Colonic mucosa (tissue), 4 donors: ENCODE measurements around the gene NDUFAB1. TPM values are rescaled to one million over a fixed set of nuclear protein-coding genes. Genes with fewer than 3 reads are reported as not detected.
A peak's percentile ranks its signal among the peaks of the same experiment; 100 is the strongest.

ENCODE experiments used
- DNase-seq: peaks from one replicate; pipeline ENCODE4 v3.0.0-alpha.2; 2020
- H3K27ac ChIP-seq: fragments of 200-600 bp; one replicate; pipeline ENCODE4 v1.8.0; 2021
- H3K27me3 ChIP-seq: fragments of 200-600 bp; one replicate; pipeline ENCODE4 v1.8.0; 2021
- H3K36me3 ChIP-seq: fragments of 200-600 bp; one replicate; pipeline ENCODE4 v1.8.0; 2021
- H3K4me1 ChIP-seq: fragments of 200-600 bp; one replicate; pipeline ENCODE4 v1.8.0; 2021; ENCODE audit warnings: mild to moderate bottlenecking
- H3K4me3 ChIP-seq: fragments of 200-600 bp; one replicate; pipeline ENCODE4 v1.8.0; 2021
- H3K9ac ChIP-seq, 2 donors: one replicate each; pipeline ENCODE4 v1.7.0; 2013; ENCODE audit warnings: control low read depth in 2 of 2, low read depth in 2 of 2, low read length in 2 of 2
- H3K9me3 ChIP-seq: fragments of 200-600 bp; one replicate; pipeline ENCODE4 v1.8.0; 2021
- CTCF ChIP-seq: fragments of 200-600 bp; IDR thresholded peaks from one replicate; pipeline ENCODE4 v1.8.0; 2022; ENCODE audit warnings: antibody characterized with exemption, mild to moderate bottlenecking
- intact Hi-C: fragments of 100-400 bp; cut with DNase I; formaldehyde crosslinking; loops from one replicate; pipeline ENCODE4 v1.14.1; 2022
- total RNA-seq, 2 donors: library from RNA; stranded (reverse); fragmentation: NEBNext Ultra II Directional in 1 of 2; extraction: Animal tissue kit (Norgen Biotek cat#: 25700) in 1 of 2; gene quantifications; one replicate each; pipeline ENCODE4 v1.2.1, GENCODE V29; 2021
- donor health status: healthy.
- donor health status: DM: no; HTN: no; CAD: no.
- donor health status: DM: no; HTN: no; CAD: no.

NDUFAB1 gene
- total RNA-seq, 2 donors from 2014 or later, result 136 to 212 TPM

- Histone ChIP-seq H3K9me3 (no peaks in the 10 kb centered on the region), H3K36me3 (no peaks in the 10 kb centered on the region), H3K4me3 (no peak overlapping the region), H3K27me3 (no peaks in the 10 kb centered on the region), H3K9ac (no peak overlapping the region), H3K27ac (no peak overlapping the region), H3K4me1 (no peaks in the 10 kb centered on the region)
- DNase-seq, result no peak
- TF ChIP-seq CTCF, result no peak
- intact Hi-C loops, result no loop called here
Observed at GRCh38 chr16:23609929-23610328, 13.8 kb upstream of the NDUFAB1 start.

- no peak overlapping the region for H3K27ac ChIP-seq
- no peaks in the 10 kb centered on the region for H3K36me3 ChIP-seq
Observed at GRCh38 chr16:23608194-23608593, 12.1 kb upstream of the NDUFAB1 start.

GRCh38 chr16:23607726-23608125 is 11.6 kb upstream of the NDUFAB1 start:
- Histone ChIP-seq H3K27me3 (no peaks in the 10 kb centered on the region), H3K36me3 (no peaks in the 10 kb centered on the region), H3K4me1 (no peaks in the 10 kb centered on the region), H3K27ac (no peak overlapping the region), H3K9me3 (no peaks in the 10 kb centered on the region), H3K4me3 (no peak overlapping the region), H3K9ac (no peak overlapping the region)
- no peak for TF ChIP-seq CTCF
- intact Hi-C loops, result no loop called here
- no peak for DNase-seq

More at GRCh38 chr16:23608194-23608593, 12.1 kb upstream of the NDUFAB1 start:
- Histone ChIP-seq H3K4me3 (no peak overlapping the region), H3K4me1 (no peaks in the 10 kb centered on the region), H3K27me3 (no peaks in the 10 kb centered on the region), H3K9me3 (no peaks in the 10 kb centered on the region), H3K9ac (no peak overlapping the region)
- intact Hi-C loops, result no loop called here
- no peak for DNase-seq
- TF ChIP-seq CTCF, result no peak

- no peak for DNase-seq
- intact Hi-C loops, result no loop called here
- Histone ChIP-seq H3K4me3 (no peak overlapping the region), H3K4me1 (peaks cover 4% of the 10 kb centered on the region), H3K9ac (no peak overlapping the region), H3K27ac (no peak overlapping the region), H3K27me3 (no peaks in the 10 kb centered on the region), H3K36me3 (no peaks in the 10 kb centered on the region), H3K9me3 (no peaks in the 10 kb centered on the region)
- TF ChIP-seq CTCF, result no peak
Observed at GRCh38 chr16:23597003-23597756, 1.1 kb upstream of the NDUFAB1 start.

- Histone ChIP-seq H3K4me3 (peak overlapping the region; percentile 96), H3K27me3 (no peaks in the 10 kb centered on the region), H3K9ac (peak overlapping the region; percentile 64 to 95), H3K36me3 (no peaks in the 10 kb centered on the region), H3K9me3 (no peaks in the 10 kb centered on the region), H3K27ac (peak overlapping the region; percentile 60), H3K4me1 (peaks cover 4% of the 10 kb centered on the region)
- intact Hi-C loops, result no loop called here
- peak; percentile 48 for DNase-seq
- no peak for TF ChIP-seq CTCF
Observed at GRCh38 chr16:23595246-23595950, 718 bp downstream of the NDUFAB1 start.
